ENCODE data around the gene SLF1. TPM values are rescaled to one million over a fixed set of nuclear protein-coding genes. Genes with fewer than 3 reads are reported as not detected.

The SLF1 gene
- polyA plus RNA-seq, 2 of the 4 experiments (the other 2 are of a cell fraction), result 11.4 to 17.1 TPM

DNA sequence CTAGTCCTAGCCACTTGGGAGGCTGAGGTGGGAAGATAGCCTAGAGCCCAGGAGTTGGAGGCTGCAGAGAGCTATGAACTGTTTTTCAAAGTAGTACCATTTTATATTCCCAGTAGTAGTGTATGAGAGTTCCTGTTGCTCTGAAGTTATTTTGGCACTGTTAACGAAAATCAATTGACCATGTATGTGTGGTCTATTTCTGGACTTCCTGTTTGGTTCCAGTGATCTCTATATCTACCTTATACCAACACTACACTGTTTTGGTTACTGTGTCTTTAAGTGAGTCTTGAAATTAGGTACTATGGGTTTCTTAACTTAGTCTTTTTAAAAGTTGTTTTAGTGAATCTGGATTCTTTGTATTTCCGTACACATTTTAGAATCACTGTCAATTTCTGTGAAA lies 13.6 kb downstream of the SLF1 start:
- no peak overlapping the region for H3K4me2 ChIP-seq
- H3K9me3 ChIP-seq, result no peaks in the 10 kb centered on the region
- ChIA-PET POLR2A (no interaction called here), CTCF (no interaction called here)
- no peak overlapping the region for H3K27ac ChIP-seq
- 94% methylated on average over 2 of the region's 2 CpGs for WGBS (ENCODE audit: missing lambda C conversion rate)
- FAIRE-seq (no peak), DNase-seq (ENCODE audit: low read depth in 1 of 2, low spot score in 1 of 2) (no peak), ATAC-seq (no peak)
- no peaks in the 10 kb centered on the region for H3K4me1 ChIP-seq
- no peak overlapping the region for H3K4me3 ChIP-seq
- TF ChIP-seq, protein P1, sequence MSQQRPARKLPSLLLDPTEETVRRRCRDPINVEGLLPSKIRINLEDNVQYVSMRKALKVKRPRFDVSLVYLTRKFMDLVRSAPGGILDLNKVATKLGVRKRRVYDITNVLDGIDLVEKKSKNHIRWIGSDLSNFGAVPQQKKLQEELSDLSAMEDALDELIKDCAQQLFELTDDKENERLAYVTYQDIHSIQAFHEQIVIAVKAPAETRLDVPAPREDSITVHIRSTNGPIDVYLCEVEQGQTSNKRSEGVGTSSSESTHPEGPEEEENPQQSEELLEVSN (IDR thresholded peaks at IDR 0.05; ENCODE audit: borderline replicate concordance, low read depth), result no peak
- TF ChIP-seq ZNF302 (CRISPR knock-in tag; IDR thresholded peaks at IDR 0.05), result no peak
- TF ChIP-seq, protein P2, sequence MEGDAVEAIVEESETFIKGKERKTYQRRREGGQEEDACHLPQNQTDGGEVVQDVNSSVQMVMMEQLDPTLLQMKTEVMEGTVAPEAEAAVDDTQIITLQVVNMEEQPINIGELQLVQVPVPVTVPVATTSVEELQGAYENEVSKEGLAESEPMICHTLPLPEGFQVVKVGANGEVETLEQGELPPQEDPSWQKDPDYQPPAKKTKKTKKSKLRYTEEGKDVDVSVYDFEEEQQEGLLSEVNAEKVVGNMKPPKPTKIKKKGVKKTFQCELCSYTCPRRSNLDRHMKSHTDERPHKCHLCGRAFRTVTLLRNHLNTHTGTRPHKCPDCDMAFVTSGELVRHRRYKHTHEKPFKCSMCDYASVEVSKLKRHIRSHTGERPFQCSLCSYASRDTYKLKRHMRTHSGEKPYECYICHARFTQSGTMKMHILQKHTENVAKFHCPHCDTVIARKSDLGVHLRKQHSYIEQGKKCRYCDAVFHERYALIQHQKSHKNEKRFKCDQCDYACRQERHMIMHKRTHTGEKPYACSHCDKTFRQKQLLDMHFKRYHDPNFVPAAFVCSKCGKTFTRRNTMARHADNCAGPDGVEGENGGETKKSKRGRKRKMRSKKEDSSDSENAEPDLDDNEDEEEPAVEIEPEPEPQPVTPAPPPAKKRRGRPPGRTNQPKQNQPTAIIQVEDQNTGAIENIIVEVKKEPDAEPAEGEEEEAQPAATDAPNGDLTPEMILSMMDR (IDR thresholded peaks at IDR 0.05), result no peak
- no peak for TF ChIP-seq MYC (IDR thresholded peaks at IDR 0.05; ENCODE audit: borderline replicate concordance, low read length)
- TF ChIP-seq KDM1A (IDR thresholded peaks at IDR 0.05; ENCODE audit: low read depth), result no peak
- TF ChIP-seq HDAC2 (IDR thresholded peaks at IDR 0.05), result no peak
- TF ChIP-seq FOXS1 (CRISPR knock-in tag; IDR thresholded peaks at IDR 0.05), result no peak
- no peak for TF ChIP-seq EHF (CRISPR knock-in tag; IDR thresholded peaks at IDR 0.05)

DNA sequence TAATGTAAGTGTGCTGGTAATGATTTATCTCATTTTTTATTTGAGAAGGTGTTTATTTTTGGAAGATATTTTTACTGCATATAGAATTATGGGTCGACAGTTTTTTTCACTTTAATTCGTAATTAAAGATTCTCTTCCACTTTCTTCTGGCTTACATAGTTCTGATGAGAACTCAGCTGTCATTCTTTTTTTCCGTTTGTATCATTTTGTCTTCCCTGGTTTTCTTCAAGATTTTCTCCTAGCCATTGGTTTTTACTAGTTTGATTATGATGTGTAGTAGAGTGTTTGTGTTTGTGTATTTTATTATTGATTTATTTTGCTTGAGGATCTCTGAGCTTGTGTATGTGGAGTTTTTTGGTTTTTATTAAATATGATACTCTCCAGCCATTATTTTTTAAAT lies 21.7 kb downstream of the SLF1 start:
- ChIA-PET CTCF (no interaction called here), POLR2A (no interaction called here)
- peaks cover 33% of the 10 kb centered on the region for H3K9me3 ChIP-seq
- 79% methylated on average over 3 of the region's 3 CpGs for whole genome bisulfite sequencing (ENCODE audit: missing lambda C conversion rate)
- FAIRE-seq (no peak), DNase-seq (ENCODE audit: low read depth in 1 of 2, low spot score in 1 of 2) (no peak), ATAC-seq (no peak)
- no peak overlapping the region for H3K4me2 ChIP-seq
- H3K4me1 ChIP-seq, result no peaks in the 10 kb centered on the region
- no peak for TF ChIP-seq MYC (IDR thresholded peaks at IDR 0.05; ENCODE audit: borderline replicate concordance, low read length)
- no peak for TF ChIP-seq EP300 (IDR thresholded peaks at IDR 0.05)
- TF ChIP-seq FOSB (CRISPR knock-in tag; IDR thresholded peaks at IDR 0.05), result no peak
- H3K4me3 ChIP-seq, result no peak overlapping the region
- H3K27ac ChIP-seq, result no peak overlapping the region

DNA sequence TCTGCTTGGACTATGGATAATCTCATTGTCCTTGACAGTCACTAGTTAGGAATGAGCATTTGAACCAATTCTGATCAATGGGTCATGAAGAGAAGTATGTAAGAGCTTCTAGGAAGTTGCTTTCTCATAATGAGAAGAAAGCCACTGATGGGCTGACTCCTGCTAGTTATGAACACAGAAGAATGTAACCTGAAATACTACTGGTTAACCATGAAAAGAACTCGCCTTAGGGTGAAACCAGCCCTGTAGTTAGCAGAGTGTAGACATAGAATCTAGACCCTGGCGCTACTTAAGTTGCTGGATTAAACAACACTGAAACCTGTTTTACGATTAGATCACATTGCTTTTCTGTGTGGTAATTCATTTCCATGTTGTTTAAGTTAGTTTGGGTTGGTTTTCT lies 26.6 kb downstream of the SLF1 start:
- no peak overlapping the region for H3K4me2 ChIP-seq
- 100% methylated on average over 3 of the region's 3 CpGs for WGBS (ENCODE audit: missing lambda C conversion rate)
- FAIRE-seq (no peak), ATAC-seq (no peak), DNase-seq (ENCODE audit: low read depth in 1 of 2, low spot score in 1 of 2) (no peak)
- H3K4me1 ChIP-seq, result no peaks in the 10 kb centered on the region
- H3K27ac ChIP-seq, result no peak overlapping the region
- TF ChIP-seq, protein P3, sequence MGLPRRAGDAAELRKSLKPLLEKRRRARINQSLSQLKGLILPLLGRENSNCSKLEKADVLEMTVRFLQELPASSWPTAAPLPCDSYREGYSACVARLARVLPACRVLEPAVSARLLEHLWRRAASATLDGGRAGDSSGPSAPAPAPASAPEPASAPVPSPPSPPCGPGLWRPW (IDR thresholded peaks at IDR 0.05), result no peak
- TF ChIP-seq MAZ (IDR thresholded peaks at IDR 0.05; ENCODE audit: borderline replicate concordance, low read depth, low read length) (no peak), MAFK (IDR thresholded peaks at IDR 0.05; ENCODE audit: partially characterized antibody) (no peak), ZSCAN20 (CRISPR knock-in tag; IDR thresholded peaks at IDR 0.05) (no peak), SREBF2 (IDR thresholded peaks at IDR 0.05) (no peak), RFX5 (IDR thresholded peaks at IDR 0.05) (no peak), EHF (CRISPR knock-in tag; IDR thresholded peaks at IDR 0.05) (no peak), NPAS2 (CRISPR knock-in tag; IDR thresholded peaks at IDR 0.05; ENCODE audit: borderline replicate concordance) (no peak), RNF2 (IDR thresholded peaks at IDR 0.05; ENCODE audit: borderline replicate concordance, low read depth) (no peak), NFE2L2 (conservative IDR thresholded peaks at IDR 0.05; ENCODE audit: low read length) (no peak), KDM1A (IDR thresholded peaks at IDR 0.05; ENCODE audit: low read depth) (no peak), EP300 (IDR thresholded peaks at IDR 0.05) (no peak), PHF8 (IDR thresholded peaks at IDR 0.05; ENCODE audit: borderline replicate concordance, low read depth) (no peak), RAD21 (conservative IDR thresholded peaks at IDR 0.05 in 1 of 2, IDR thresholded peaks at IDR 0.05 in 1 of 2) (no peak)
- TF ChIP-seq, protein P4, sequence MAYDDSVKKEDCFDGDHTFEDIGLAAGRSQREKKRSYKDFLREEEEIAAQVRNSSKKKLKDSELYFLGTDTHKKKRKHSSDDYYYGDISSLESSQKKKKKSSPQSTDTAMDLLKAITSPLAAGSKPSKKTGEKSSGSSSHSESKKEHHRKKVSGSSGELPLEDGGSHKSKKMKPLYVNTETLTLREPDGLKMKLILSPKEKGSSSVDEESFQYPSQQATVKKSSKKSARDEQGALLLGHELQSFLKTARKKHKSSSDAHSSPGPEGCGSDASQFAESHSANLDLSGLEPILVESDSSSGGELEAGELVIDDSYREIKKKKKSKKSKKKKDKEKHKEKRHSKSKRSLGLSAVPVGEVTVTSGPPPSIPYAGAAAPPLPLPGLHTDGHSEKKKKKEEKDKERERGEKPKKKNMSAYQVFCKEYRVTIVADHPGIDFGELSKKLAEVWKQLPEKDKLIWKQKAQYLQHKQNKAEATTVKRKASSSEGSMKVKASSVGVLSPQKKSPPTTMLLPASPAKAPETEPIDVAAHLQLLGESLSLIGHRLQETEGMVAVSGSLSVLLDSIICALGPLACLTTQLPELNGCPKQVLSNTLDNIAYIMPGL (CRISPR knock-in tag; IDR thresholded peaks at IDR 0.05; ENCODE audit: borderline replicate concordance), result no peak
- H3K9me3 ChIP-seq, result peaks cover 13% of the 10 kb centered on the region; the same call in 2 of the 3 replicates
- POLR2A ChIA-PET, result no interaction called here
- no peak overlapping the region for H3K4me3 ChIP-seq
- CTCF ChIA-PET, result interaction anchor here (1.3 kb wide), 1 partner anchor 10 kb away, joined by 3 read pairs; no protein-coding TSS in a partner anchor
